Endodermal cell (in vitro differentiated cells): ENCODE results near the gene RAP1GAP2. TPM values are rescaled to one million over a fixed set of nuclear protein-coding genes. Genes with fewer than 3 reads are reported as not detected.
A peak's percentile ranks its signal among the peaks of the same experiment; 100 is the strongest.

Experiments used
- DNase-seq: peaks from one replicate; pipeline ENCODE4 v3.0.0-alpha.2; 2017
- H3K27ac ChIP-seq: 2 replicates; pipeline ENCODE4 v1.5.1; 2013; ENCODE audit warnings: mild to moderate bottlenecking, low read depth, low read length, moderate library complexity
- H3K27me3 ChIP-seq: 2 replicates; pipeline ENCODE4 v1.6.1; 2013; ENCODE audit warnings: mild to moderate bottlenecking, low read length, moderate library complexity; ENCODE audit not compliant: insufficient read depth, control insufficient read depth, poor library complexity, severe bottlenecking
- H3K36me3 ChIP-seq: 2 replicates; pipeline ENCODE4 v1.7.0; 2013; ENCODE audit warnings: mild to moderate bottlenecking, low read length, moderate library complexity; ENCODE audit not compliant: control insufficient read depth, insufficient read depth
- H3K4me1 ChIP-seq: one replicate; pipeline ENCODE4 v1.7.0; 2013; ENCODE audit warnings: low read length; ENCODE audit not compliant: control insufficient read depth, insufficient read depth
- H3K4me3 ChIP-seq: 2 replicates; pipeline ENCODE4 v1.5.1; 2013; ENCODE audit warnings: mild to moderate bottlenecking, low read length, moderate library complexity
- H3K9ac ChIP-seq: 2 replicates; pipeline ENCODE4 v1.6.1; 2013; ENCODE audit warnings: mild to moderate bottlenecking, low read length, moderate library complexity; ENCODE audit not compliant: poor library complexity, severe bottlenecking; ENCODE audit errors: extremely low read depth
- H3K9me3 ChIP-seq: 2 replicates; pipeline ENCODE4 v1.6.1; 2013; ENCODE audit warnings: mild to moderate bottlenecking, low read length, moderate library complexity; ENCODE audit not compliant: control insufficient read depth
- H3K27ac Mint-ChIP-seq: 2 replicates; pipeline ENCODE4 v1.8.0; 2020; ENCODE audit warnings: mixed read lengths
- H3K27me3 Mint-ChIP-seq: 2 replicates; pipeline ENCODE4 v1.8.0; 2021; ENCODE audit warnings: mild to moderate bottlenecking, mixed read lengths; ENCODE audit not compliant: insufficient read depth
- H3K36me3 Mint-ChIP-seq: 2 replicates; pipeline ENCODE4 v1.8.0; 2020; ENCODE audit warnings: low read depth, mixed read lengths
- H3K4me1 Mint-ChIP-seq: 2 replicates; pipeline ENCODE4 v1.8.0; 2020; ENCODE audit warnings: mixed read lengths
- H3K4me3 Mint-ChIP-seq: 2 replicates; pipeline ENCODE4 v1.8.0; 2020; ENCODE audit warnings: mild to moderate bottlenecking, moderate library complexity, mixed read lengths
- H3K9me3 Mint-ChIP-seq: 2 replicates; pipeline ENCODE4 v1.8.0; 2020; ENCODE audit warnings: mild to moderate bottlenecking, mixed read lengths
- WGBS, 2 experiments: methylation state at CpG; one replicate each; pipeline versions ENCODE4 v1.1.5 to v1.1.7; 2013; ENCODE audit warnings: missing lambda C conversion rate in 2 of 2, mixed read lengths in 1 of 2; ENCODE audit not compliant: insufficient coverage in 1 of 2, insufficient read length in 1 of 2; 5-methylcytosine and 5-hydroxymethylcytosine counted together
- total RNA-seq, 2 donors: library from RNA; stranded (reverse); fragmentation: NEBNext Ultra II Directional in 1 of 2; extraction: Animal tissue kit (Norgen Biotek cat#: 25700) in 1 of 2; gene quantifications; 2 replicates in 1 of 2; 3 replicates in 1 of 2; pipeline ENCODE4 v1.2.1, GENCODE V29; 2021
- TF ChIP-seq, protein P1 (sequence below): fragments of 200-600 bp; sonication (generic); conservative IDR thresholded peaks from 2 replicates; pipeline ENCODE4 v1.5.0; 2021; ENCODE audit warnings: antibody characterized with exemption, mild to moderate bottlenecking

Gene RAP1GAP2
- total RNA-seq, 2 donors from 2014 or later = 18.0 to 44.3 TPM

DNA sequence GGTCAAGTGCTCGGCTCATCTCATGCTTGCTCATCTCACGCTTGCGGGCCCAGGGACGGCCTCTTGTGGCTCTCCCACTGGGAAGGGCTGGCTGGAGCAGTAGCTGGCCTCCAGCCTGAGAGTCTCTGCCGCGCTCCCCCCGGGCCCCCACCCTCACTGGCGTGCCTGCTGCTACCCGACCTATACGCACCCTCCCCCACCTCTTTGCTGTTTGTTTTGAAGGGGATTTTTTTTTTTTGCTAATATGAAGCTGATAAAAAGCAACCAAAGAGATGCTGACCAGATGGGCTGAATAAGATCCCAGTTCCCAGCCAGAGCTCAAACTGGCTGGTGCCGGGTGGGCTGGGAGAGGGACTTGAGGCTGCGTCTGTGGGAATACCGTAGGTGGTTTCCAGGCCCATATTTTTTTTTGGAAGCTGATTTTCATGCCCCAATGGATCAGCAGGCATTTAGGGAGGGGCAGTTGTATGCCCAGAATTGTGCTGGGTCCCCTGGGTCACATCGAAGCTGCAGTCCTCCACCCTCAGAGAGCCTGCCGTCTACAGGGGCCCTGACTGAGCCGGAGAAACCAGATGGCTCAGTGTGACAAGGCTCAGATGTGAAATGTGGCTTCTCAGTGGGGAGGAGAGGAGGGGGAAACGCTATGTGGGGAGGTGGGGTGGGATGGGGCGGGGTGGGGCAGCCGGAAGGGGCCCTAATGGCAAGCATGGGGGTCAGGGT is 115.0 kb downstream of the RAP1GAP2 start:
- Histone ChIP-seq H3K36me3 (peaks cover 4% of the 10 kb centered on the region), H3K4me3 (no peak overlapping the region), H3K27ac (no peak overlapping the region), H3K27me3 (no peaks in the 10 kb centered on the region), H3K9ac (no peak overlapping the region), H3K9me3 (peaks cover 5% of the 10 kb centered on the region), H3K4me1 (no peaks in the 10 kb centered on the region)
- no peak for DNase-seq
- peaks cover 5% of the 10 kb centered on the region for H3K9me3 Mint-ChIP-seq
- H3K27ac Mint-ChIP-seq = peak overlapping the region; percentile 26
- no peak overlapping the region for H3K4me3 Mint-ChIP-seq
- H3K36me3 Mint-ChIP-seq = peaks cover 32% of the 10 kb centered on the region
- TF ChIP-seq, protein P1, sequence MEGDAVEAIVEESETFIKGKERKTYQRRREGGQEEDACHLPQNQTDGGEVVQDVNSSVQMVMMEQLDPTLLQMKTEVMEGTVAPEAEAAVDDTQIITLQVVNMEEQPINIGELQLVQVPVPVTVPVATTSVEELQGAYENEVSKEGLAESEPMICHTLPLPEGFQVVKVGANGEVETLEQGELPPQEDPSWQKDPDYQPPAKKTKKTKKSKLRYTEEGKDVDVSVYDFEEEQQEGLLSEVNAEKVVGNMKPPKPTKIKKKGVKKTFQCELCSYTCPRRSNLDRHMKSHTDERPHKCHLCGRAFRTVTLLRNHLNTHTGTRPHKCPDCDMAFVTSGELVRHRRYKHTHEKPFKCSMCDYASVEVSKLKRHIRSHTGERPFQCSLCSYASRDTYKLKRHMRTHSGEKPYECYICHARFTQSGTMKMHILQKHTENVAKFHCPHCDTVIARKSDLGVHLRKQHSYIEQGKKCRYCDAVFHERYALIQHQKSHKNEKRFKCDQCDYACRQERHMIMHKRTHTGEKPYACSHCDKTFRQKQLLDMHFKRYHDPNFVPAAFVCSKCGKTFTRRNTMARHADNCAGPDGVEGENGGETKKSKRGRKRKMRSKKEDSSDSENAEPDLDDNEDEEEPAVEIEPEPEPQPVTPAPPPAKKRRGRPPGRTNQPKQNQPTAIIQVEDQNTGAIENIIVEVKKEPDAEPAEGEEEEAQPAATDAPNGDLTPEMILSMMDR = no peak
- H3K27me3 Mint-ChIP-seq = no peaks in the 10 kb centered on the region
- WGBS, 2 experiments = 89 to 90% methylated on average over 8 to 19 of the region's 19 CpGs
- no peaks in the 10 kb centered on the region for H3K4me1 Mint-ChIP-seq

DNA sequence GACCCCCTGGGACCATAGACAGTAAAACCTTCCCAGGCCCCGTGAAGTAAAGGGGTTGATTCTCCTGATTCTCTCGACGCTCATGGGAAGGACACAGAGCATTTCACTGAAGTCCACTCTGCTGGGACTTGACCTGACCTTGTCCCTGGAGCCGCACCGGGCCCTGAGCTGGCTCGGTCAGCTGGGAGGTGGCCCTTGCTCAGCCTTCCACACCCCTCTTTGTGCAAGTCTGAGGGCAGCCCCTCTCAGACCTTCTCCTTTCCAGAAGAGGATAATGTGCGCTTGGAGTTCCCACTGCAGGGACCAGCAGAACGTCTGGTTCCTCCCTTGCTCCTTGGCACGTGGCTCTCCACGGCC is 115.5 kb downstream of the RAP1GAP2 start:
- peak overlapping the region; percentile 70 for H3K27ac Mint-ChIP-seq
- peaks cover 4% of the 10 kb centered on the region for H3K9me3 Mint-ChIP-seq
- DNase-seq = no peak
- Histone ChIP-seq H3K9ac (no peak overlapping the region), H3K36me3 (peaks cover 1% of the 10 kb centered on the region), H3K9me3 (peaks cover 2% of the 10 kb centered on the region), H3K27me3 (no peaks in the 10 kb centered on the region), H3K4me3 (no peak overlapping the region), H3K4me1 (no peaks in the 10 kb centered on the region), H3K27ac (no peak overlapping the region)
- WGBS, 2 experiments = 96% methylated on average over 7 to 10 of the region's 10 CpGs
- H3K4me3 Mint-ChIP-seq = no peak overlapping the region
- H3K36me3 Mint-ChIP-seq = peaks cover 29% of the 10 kb centered on the region
- TF ChIP-seq, protein P1 = no peak
- no peaks in the 10 kb centered on the region for H3K4me1 Mint-ChIP-seq
- H3K27me3 Mint-ChIP-seq = no peaks in the 10 kb centered on the region

DNA sequence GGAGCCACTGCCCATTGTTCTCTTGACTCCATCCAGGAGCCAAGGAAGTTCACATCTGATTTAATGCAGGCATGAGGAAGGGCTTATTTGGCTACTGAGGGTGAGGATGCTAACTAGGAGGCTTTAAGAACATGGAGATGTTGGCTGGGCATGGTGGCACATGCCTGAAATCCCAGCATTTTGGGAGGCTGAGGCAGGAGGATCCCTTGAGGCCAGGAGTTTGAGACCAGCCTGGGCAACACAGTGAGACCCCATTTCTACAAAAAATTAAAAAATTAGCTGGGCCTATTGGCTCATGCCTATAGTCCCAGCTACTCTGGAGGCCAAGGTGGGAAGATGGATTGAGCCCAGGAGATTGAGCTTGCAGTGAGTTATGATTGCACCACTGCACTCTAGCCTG is 116.5 kb downstream of the RAP1GAP2 start:
- no peaks in the 10 kb centered on the region for H3K27me3 Mint-ChIP-seq
- no peak overlapping the region for H3K27ac Mint-ChIP-seq
- H3K36me3 Mint-ChIP-seq = peaks cover 20% of the 10 kb centered on the region
- Histone ChIP-seq H3K27ac (no peak overlapping the region), H3K4me3 (no peak overlapping the region), H3K9me3 (no peaks in the 10 kb centered on the region), H3K9ac (no peak overlapping the region), H3K36me3 (no peaks in the 10 kb centered on the region), H3K27me3 (no peaks in the 10 kb centered on the region), H3K4me1 (no peaks in the 10 kb centered on the region)
- TF ChIP-seq, protein P1 = no peak
- no peaks in the 10 kb centered on the region for H3K9me3 Mint-ChIP-seq
- H3K4me3 Mint-ChIP-seq = no peak overlapping the region
- no peak for DNase-seq
- no peaks in the 10 kb centered on the region for H3K4me1 Mint-ChIP-seq
